IMR-90 (cell line): Measurements from ENCODE around the gene MED12. TPM values are rescaled to one million over a fixed set of nuclear protein-coding genes. Genes with fewer than 3 reads are reported as not detected.

Source experiments
- ATAC-seq: fragments of 200-7000 bp; cut with Tn5 transposase; 2 replicates; pipeline ENCODE4 v1.9.1; 2020; ENCODE audit warnings: low read depth, mild to moderate bottlenecking, moderate library complexity
- BruUV-seq: library from RNA; stranded (reverse); fragments of 400-500 nt; replicated peaks from 2 replicates; lab custom pipeline; 2021; lab: Mats Ljungman, UMichigan
- CTCF ChIA-PET: fragments of 300-600 bp; formaldehyde crosslinking; extraction: SDS; loops from one replicate; lab custom pipeline; 2021; ENCODE audit warnings: antibody characterized with exemption; lab: Yijun Ruan, JAX
- POLR2A ChIA-PET: fragments of 300-600 bp; sonication (Branson Sonifier 250); formaldehyde crosslinking; loops from one replicate; lab custom pipeline; 2022; ENCODE audit warnings: antibody characterized with exemption; ENCODE audit not compliant: unreplicated experiment; lab: Charles Lee
- DNase-seq: peaks from one replicate; pipeline ENCODE4 v3.0.0; 2013
- H2AFZ ChIP-seq: replicated peaks from 2 replicates; pipeline ENCODE3; 2013; ENCODE audit warnings: low read length, mild to moderate bottlenecking; ENCODE audit not compliant: poor library complexity
- H2AK5ac ChIP-seq: 2 replicates; pipeline ENCODE4 v1.6.1; 2013; ENCODE audit warnings: low read depth, low read length, inconsistent platforms
- H2AK9ac ChIP-seq: replicated peaks from 2 replicates; pipeline ENCODE3; 2013; ENCODE audit warnings: mild to moderate bottlenecking, low read depth, low read length, moderate library complexity; ENCODE audit not compliant: poor library complexity
- H2BK120ac ChIP-seq: 2 replicates; pipeline ENCODE4 v1.6.1; 2013; ENCODE audit warnings: low read depth, low read length, inconsistent platforms
- H2BK15ac ChIP-seq: 3 replicates; pipeline ENCODE4 v1.6.1; 2013; ENCODE audit warnings: low read depth, low read length, inconsistent platforms
- H2BK20ac ChIP-seq: 2 replicates; pipeline ENCODE4 v1.6.1; 2013; ENCODE audit warnings: low read depth, mild to moderate bottlenecking, inconsistent platforms, low read length, moderate library complexity
- H2BK5ac ChIP-seq: 2 replicates; pipeline ENCODE4 v1.6.1; 2013; ENCODE audit warnings: mild to moderate bottlenecking, low read depth, low read length, inconsistent platforms; ENCODE audit not compliant: poor library complexity, severe bottlenecking
- H3K14ac ChIP-seq: replicated peaks from 2 replicates; pipeline ENCODE4 v1.6.1; 2013; ENCODE audit warnings: low read depth, low read length, inconsistent platforms
- H3K18ac ChIP-seq: 2 replicates; pipeline ENCODE4 v1.6.1; 2013; ENCODE audit warnings: low read depth, low read length, control low read depth
- H3K23ac ChIP-seq: 2 replicates; pipeline ENCODE4 v1.6.1; 2013; ENCODE audit warnings: low read depth, low read length, inconsistent platforms
- H3K27ac ChIP-seq: 2 replicates; pipeline ENCODE4 v1.5.1; 2013; ENCODE audit warnings: mild to moderate bottlenecking, control low read depth, low read length; ENCODE audit not compliant: insufficient read depth
- H3K27me3 ChIP-seq: 2 replicates; pipeline ENCODE4 v1.6.1; 2013; ENCODE audit warnings: low read length; ENCODE audit not compliant: control insufficient read depth, insufficient read depth
- H3K36me3 ChIP-seq: 2 replicates; pipeline ENCODE4 v1.6.1; 2013; ENCODE audit warnings: low read length, mixed read lengths; ENCODE audit not compliant: control insufficient read depth, insufficient read depth
- H3K4ac ChIP-seq: 2 replicates; pipeline ENCODE4 v1.6.1; 2013; ENCODE audit warnings: low read depth, low read length, inconsistent platforms
- H3K4me1 ChIP-seq: 2 replicates; pipeline ENCODE4 v1.6.1; 2013; ENCODE audit warnings: low read length, mixed read lengths; ENCODE audit not compliant: control insufficient read depth, insufficient read depth
- H3K4me2 ChIP-seq: 2 replicates; pipeline ENCODE4 v1.6.1; 2013; ENCODE audit warnings: low read depth, mild to moderate bottlenecking, control low read depth, low read length, moderate library complexity
- H3K4me3 ChIP-seq: 2 replicates; pipeline ENCODE4 v1.5.1; 2013; ENCODE audit warnings: low read depth, mild to moderate bottlenecking, control low read depth, low read length, moderate library complexity; ENCODE audit not compliant: insufficient read depth
- H3K56ac ChIP-seq: 2 replicates; pipeline ENCODE4 v1.6.1; 2013; ENCODE audit warnings: low read length, inconsistent platforms; ENCODE audit not compliant: insufficient read depth; ENCODE audit errors: extremely low read depth
- H3K79me1 ChIP-seq, 2 experiments: 2 replicates each; pipeline ENCODE4 v1.6.1; 2013; ENCODE audit warnings: low read length in 2 of 2, inconsistent platforms in 1 of 2, low read depth in 1 of 2
- H3K9ac ChIP-seq: 2 replicates; pipeline ENCODE4 v1.6.1; 2013; ENCODE audit warnings: low read depth, low read length, control low read depth
- H3K9me1 ChIP-seq: 2 replicates; pipeline ENCODE4 v1.6.1; 2013; ENCODE audit warnings: low read length, inconsistent platforms; ENCODE audit not compliant: insufficient read depth
- H3K9me3 ChIP-seq: 2 replicates; pipeline ENCODE4 v1.6.1; 2013; ENCODE audit warnings: low read length; ENCODE audit not compliant: control insufficient read depth, insufficient read depth
- H4K20me1 ChIP-seq: 2 replicates; pipeline ENCODE4 v1.6.1; 2013; ENCODE audit warnings: low read length, inconsistent platforms; ENCODE audit not compliant: insufficient read depth
- H4K5ac ChIP-seq: 2 replicates; pipeline ENCODE4 v1.6.1; 2013; ENCODE audit warnings: mild to moderate bottlenecking, low read depth, low read length, control low read depth
- H4K8ac ChIP-seq, 2 experiments: 2 replicates each; pipeline ENCODE4 v1.6.1; 2013; ENCODE audit warnings: low read depth in 2 of 2, low read length in 2 of 2, control low read depth in 1 of 2, inconsistent platforms in 1 of 2
- H4K91ac ChIP-seq: 2 replicates; pipeline ENCODE4 v1.6.1; 2013; ENCODE audit warnings: low read depth, low read length, inconsistent platforms; ENCODE audit not compliant: insufficient read depth
- BHLHE40 ChIP-seq: fragments of 150-350 bp; IDR thresholded peaks from 2 replicates; pipeline ENCODE4 v1.6.1; 2016; ENCODE audit warnings: mild to moderate bottlenecking, low read depth, low read length
- CEBPB ChIP-seq: IDR thresholded peaks from 2 replicates; pipeline ENCODE4 v1.6.1; 2012; ENCODE audit warnings: low read depth, low read length, improper control_type of control experiment
- CTCF ChIP-seq: conservative IDR thresholded peaks from 2 replicates; pipeline ENCODE4 v1.5.1; 2012; ENCODE audit warnings: mild to moderate bottlenecking, low read depth, low read length, improper control_type of control experiment
- FOS ChIP-seq: fragments of 150-350 bp; IDR thresholded peaks from 2 replicates; pipeline ENCODE4 v1.6.1; 2016; ENCODE audit warnings: low read depth, low read length
- MAFK ChIP-seq: IDR thresholded peaks from 2 replicates; pipeline ENCODE4 v1.6.1; 2012; ENCODE audit warnings: low read depth, low read length, improper control_type of control experiment
- MAZ ChIP-seq: IDR thresholded peaks from 2 replicates; pipeline ENCODE4 v1.6.1; 2012; ENCODE audit warnings: low read depth, mild to moderate bottlenecking, low read length, improper control_type of control experiment, moderate library complexity, borderline replicate concordance
- RAD21 ChIP-seq: IDR thresholded peaks from 2 replicates; pipeline ENCODE4 v1.6.1; 2012; ENCODE audit warnings: low read length, improper control_type of control experiment
- RCOR1 ChIP-seq: IDR thresholded peaks from 2 replicates; pipeline ENCODE4 v1.6.1; 2012; ENCODE audit warnings: mild to moderate bottlenecking, low read length, improper control_type of control experiment; ENCODE audit not compliant: insufficient replicate concordance
- SMC3 ChIP-seq: fragments of 150-350 bp; IDR thresholded peaks from 2 replicates; pipeline ENCODE4 v1.6.1; 2016; ENCODE audit warnings: low read depth, mild to moderate bottlenecking, antibody characterized with exemption, low read length, moderate library complexity
- WGBS, 2 experiments: methylation state at CpG; one replicate each; pipeline versions ENCODE4 v1.1.5 to v1.1.7; 2013; ENCODE audit warnings: missing lambda C conversion rate in 2 of 2; ENCODE audit not compliant: insufficient read length in 1 of 2; ENCODE audit errors: extremely low coverage in 2 of 2; 5-methylcytosine and 5-hydroxymethylcytosine counted together
- dilution Hi-C: fragments of 300-500 bp; cut with HindIII; formaldehyde crosslinking; loops from one replicate; pipeline ENCODE4 v1.14.3; 2018; ENCODE audit warnings: low sequenced_read_pairs; ENCODE audit not compliant: unreplicated experiment
- in situ Hi-C: fragments of 300-500 bp; cut with MboI; formaldehyde crosslinking; loops from 3 replicates; pipeline ENCODE4 v1.14.3; 2019; ENCODE audit warnings: low sequenced_read_pairs, inconsistent platforms, mixed read lengths
- intact Hi-C: fragments of 100-400 bp; cut with micrococcal nuclease; formaldehyde crosslinking; loops from 2 replicates; pipeline ENCODE4 v1.10.0; 2022
- polyA plus RNA-seq, 3 experiments: library from polyadenylated mRNA; depleted of rRNA; stranded (reverse); fragments of >200 nt; gene quantifications; 2 replicates each; pipeline ENCODE4 v1.2.3, GENCODE V29; 2012; ENCODE audit warnings: low replicate concordance in 1 of 3
- total RNA-seq: library from RNA; depleted of rRNA; stranded (reverse); fragments of >200 nt; gene quantifications from 2 replicates; pipeline ENCODE4 v1.2.3, GENCODE V29; 2012

Gene MED12
- total and polyA plus RNA-seq, 2 of the 4 experiments (the other 2 are of a cell fraction) = 9.1 to 19.8 TPM

GRCh38 chrX:71070531-71070930 is 47.9 kb upstream of the MED12 start:
- Histone ChIP-seq H3K56ac (no peak overlapping the region), H2BK15ac (no peak overlapping the region), H3K4me2 (no peak overlapping the region), H3K14ac (no peak overlapping the region), H3K23ac (no peak overlapping the region), H4K8ac (no peak overlapping the region), H2BK5ac (no peak overlapping the region), H3K9me3 (no peaks in the 10 kb centered on the region), H3K4ac (no peak overlapping the region), H3K9me1 (no peaks in the 10 kb centered on the region), H2BK20ac (no peak overlapping the region), H3K27me3 (peaks cover 11% of the 10 kb centered on the region), H3K4me3 (no peak overlapping the region), H2AFZ (no peak overlapping the region), H4K91ac (no peak overlapping the region), H3K36me3 (peaks cover 2% of the 10 kb centered on the region; the same call in 1 of the 2 replicates), H3K79me1 (no peaks in the 10 kb centered on the region), H3K27ac (no peak overlapping the region), H3K4me1 (no peaks in the 10 kb centered on the region), H2AK5ac (no peak overlapping the region), H3K18ac (no peak overlapping the region), H4K20me1 (no peaks in the 10 kb centered on the region), H3K9ac (no peak overlapping the region), H2BK120ac (no peak overlapping the region), H2AK9ac (no peak overlapping the region), H4K5ac (no peak overlapping the region)
- POLR2A ChIA-PET = no interaction called here
- dilution Hi-C loops (no loop called here), in situ Hi-C loops (no loop called here), intact Hi-C loops (no loop called here)
- TF ChIP-seq BHLHE40 (no peak), MAFK (no peak), CTCF (no peak), RAD21 (no peak), CEBPB (no peak), MAZ (no peak), RCOR1 (no peak), FOS (no peak), SMC3 (no peak)
- BruUV-seq = no TSS peak
- CTCF ChIA-PET = no interaction called here
- ATAC-seq = no peak
- no peak for DNase-seq
- WGBS, 2 experiments = 39% methylated on average over 4 of the region's 5 CpGs; no CpG with 5 or more reads in 1 of the 2 experiments
